ENCODE data around the gene ARF1. TPM values are rescaled to one million over a fixed set of nuclear protein-coding genes. Genes with fewer than 3 reads are reported as not detected.

ARF1 gene
- total and polyA plus RNA-seq, 2 donors (not counting 1 experiment from before 2014, with no cell fraction given), result 193 to 389 TPM

DNA sequence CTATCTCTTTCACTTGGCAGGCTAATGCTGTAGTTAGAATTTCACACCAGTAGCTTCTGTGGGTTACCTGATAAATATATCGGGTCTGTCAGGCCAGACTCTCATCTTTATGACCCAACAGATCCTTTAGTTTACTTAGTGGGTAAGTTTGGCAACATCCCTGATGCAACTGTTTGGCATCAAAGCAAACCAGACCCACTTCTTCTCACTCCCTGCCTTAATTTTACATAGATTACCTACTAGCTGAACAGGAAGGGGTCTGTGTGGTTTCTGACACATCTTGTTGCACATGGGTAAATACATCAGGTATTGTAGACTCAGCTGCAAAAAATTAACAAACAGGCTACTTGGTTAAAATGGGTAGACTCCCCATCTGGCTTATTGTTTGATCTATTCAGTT, 54.4 kb downstream of the ARF1 start:
- intact Hi-C loops (cut with micrococcal nuclease), result no loop called here
- peaks cover 16% of the 10 kb centered on the region for H4K20me1 ChIP-seq (ENCODE audit: control insufficient read depth, insufficient read depth, low read length, poor library complexity, severe bottlenecking)
- peak overlapping the region; percentile 69 for H3K27ac Mint-ChIP-seq
- H3K9me3 ChIP-seq (ENCODE audit: control extremely low read depth in 1 of 3, control insufficient read depth in 2 of 3, insufficient read depth in 1 of 3, low read length in 2 of 3), result peaks cover 0 to 11% (median 0%) of the 10 kb centered on the region in 3 donors
- H3K27ac ChIP-seq (ENCODE audit: low read length in 2 of 2), result no peak overlapping the region
- no peak overlapping the region for H2AFZ ChIP-seq (ENCODE audit: insufficient read depth, low read depth, low read length, poor library complexity, severe bottlenecking)
- H3K27me3 ChIP-seq (replicated peaks in 1 of 4; ENCODE audit: control extremely low read depth in 1 of 4, control insufficient read depth in 3 of 4, insufficient read depth in 4 of 4, low read length in 3 of 4), result peaks cover 0 to 3% (median 0%) of the 10 kb centered on the region in 4 experiments
- ChIA-PET CTCF (interaction anchor here (2.4 kb wide), 1 partner anchor 29 kb away, joined by 19 read pairs; the partner anchor contains the start of gene IBA57), POLR2A (no interaction called here)
- WGBS (ENCODE audit: insufficient coverage), result no CpG with 5 or more reads among the region's 1 CpG
- peak overlapping the region; percentile 14 for H3K4me3 Mint-ChIP-seq
- peaks cover 46% of the 10 kb centered on the region for H3K4me1 Mint-ChIP-seq
- no peaks in the 10 kb centered on the region for H3K9me3 Mint-ChIP-seq (ENCODE audit: insufficient read depth)
- DNase-seq, result peak; percentile 34
- H3K4me3 ChIP-seq (ENCODE audit: control extremely low read depth in 1 of 5, extremely low read depth in 1 of 5, insufficient read depth in 1 of 5, low read depth in 2 of 5, low read length in 4 of 5), result no peak overlapping the region
- H3K9ac ChIP-seq (ENCODE audit: low read length), result no peak overlapping the region
- peaks cover 36 to 46% of the 10 kb centered on the region in 2 donors for H3K4me1 ChIP-seq (ENCODE audit: control insufficient read depth in 2 of 2, insufficient read depth in 2 of 2, low read length in 2 of 2)
- H3K79me2 ChIP-seq (ENCODE audit: control insufficient read depth, insufficient read depth, low read length), result peaks cover 18% of the 10 kb centered on the region
- H3K27me3 Mint-ChIP-seq, result no peaks in the 10 kb centered on the region
- H3K36me3 ChIP-seq (replicated peaks in 1 of 2; ENCODE audit: control extremely low read depth in 1 of 2, control insufficient read depth in 1 of 2, extremely low read depth in 1 of 2, insufficient read depth in 2 of 2, low read length in 1 of 2), result peaks cover 0 to 5% of the 10 kb centered on the region in 2 experiments
- no peak overlapping the region for H3K4me2 ChIP-seq (replicated peaks; ENCODE audit: low read depth, low read length, poor library complexity, severe bottlenecking)
- ATAC-seq (ENCODE audit: low read depth), result no peak
- TF ChIP-seq, protein P1, sequence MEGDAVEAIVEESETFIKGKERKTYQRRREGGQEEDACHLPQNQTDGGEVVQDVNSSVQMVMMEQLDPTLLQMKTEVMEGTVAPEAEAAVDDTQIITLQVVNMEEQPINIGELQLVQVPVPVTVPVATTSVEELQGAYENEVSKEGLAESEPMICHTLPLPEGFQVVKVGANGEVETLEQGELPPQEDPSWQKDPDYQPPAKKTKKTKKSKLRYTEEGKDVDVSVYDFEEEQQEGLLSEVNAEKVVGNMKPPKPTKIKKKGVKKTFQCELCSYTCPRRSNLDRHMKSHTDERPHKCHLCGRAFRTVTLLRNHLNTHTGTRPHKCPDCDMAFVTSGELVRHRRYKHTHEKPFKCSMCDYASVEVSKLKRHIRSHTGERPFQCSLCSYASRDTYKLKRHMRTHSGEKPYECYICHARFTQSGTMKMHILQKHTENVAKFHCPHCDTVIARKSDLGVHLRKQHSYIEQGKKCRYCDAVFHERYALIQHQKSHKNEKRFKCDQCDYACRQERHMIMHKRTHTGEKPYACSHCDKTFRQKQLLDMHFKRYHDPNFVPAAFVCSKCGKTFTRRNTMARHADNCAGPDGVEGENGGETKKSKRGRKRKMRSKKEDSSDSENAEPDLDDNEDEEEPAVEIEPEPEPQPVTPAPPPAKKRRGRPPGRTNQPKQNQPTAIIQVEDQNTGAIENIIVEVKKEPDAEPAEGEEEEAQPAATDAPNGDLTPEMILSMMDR (IDR thresholded peaks at IDR 0.05), result no peak
- no peak for TF ChIP-seq EZH2 (IDR thresholded peaks at IDR 0.05; ENCODE audit: borderline replicate concordance, insufficient read depth, low read depth, low read length, poor library complexity, severe bottlenecking)

DNA sequence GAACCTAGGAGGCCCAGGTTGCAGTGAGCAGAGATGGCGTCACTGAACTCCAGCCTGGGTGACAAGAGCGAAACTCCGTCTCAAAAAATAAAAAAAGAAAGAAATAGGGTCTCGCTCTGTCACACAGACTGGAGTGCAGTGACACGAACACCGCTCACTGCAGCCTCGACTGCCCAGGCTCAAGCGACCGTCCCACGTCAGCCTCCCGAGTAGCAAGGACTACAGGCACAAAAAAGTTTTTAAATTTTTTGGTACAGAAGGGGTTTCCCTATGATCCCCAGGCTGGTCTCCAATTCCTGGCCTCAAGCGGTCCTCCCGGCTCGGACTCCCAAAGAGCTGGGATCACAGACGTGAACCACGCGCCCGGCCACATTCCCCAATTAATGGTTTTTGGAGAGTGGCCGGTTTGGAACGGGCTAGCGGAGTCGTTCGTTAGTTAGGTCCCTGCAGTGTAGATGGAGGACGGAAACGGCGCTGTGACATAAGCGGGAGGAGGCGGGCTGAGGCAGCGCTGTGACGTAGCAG, 57.0 kb downstream of the ARF1 start:
- intact Hi-C loops (cut with micrococcal nuclease), result loop anchor here (1.0 to 2.0 kb wide), 2 partner anchors 74 to 267 kb away; partner anchors contain the start of gene TRIM11
- peak overlapping the region; percentile 82 for H3K4me2 ChIP-seq (replicated peaks; ENCODE audit: low read depth, low read length, poor library complexity, severe bottlenecking)
- H3K9ac ChIP-seq (ENCODE audit: low read length), result peak overlapping the region; percentile 79
- Mint-ChIP-seq H3K4me3 (peak overlapping the region; percentile 96), H3K4me1 (peaks cover 68% of the 10 kb centered on the region), H3K27me3 (no peaks in the 10 kb centered on the region), H3K27ac (peak overlapping the region; percentile 100), H3K9me3 (ENCODE audit: insufficient read depth) (no peaks in the 10 kb centered on the region)
- 25% methylated on average over 27 of the region's 30 CpGs for WGBS (ENCODE audit: insufficient coverage)
- ATAC-seq (ENCODE audit: low read depth), result no peak
- peak overlapping the region; percentile 61 to 77 (median 70) for H3K4me3 ChIP-seq (ENCODE audit: control extremely low read depth in 1 of 5, extremely low read depth in 1 of 5, insufficient read depth in 1 of 5, low read depth in 2 of 5, low read length in 4 of 5)
- POLR2A ChIA-PET, result interaction anchor here (0.5 to 0.6 kb wide), 2 partner anchors 28 to 42 kb away, joined by 3 to 4 read pairs; no protein-coding TSS in a partner anchor
- TF ChIP-seq, protein P1 (IDR thresholded peaks at IDR 0.05), result no peak
- no peak for TF ChIP-seq EZH2 (IDR thresholded peaks at IDR 0.05; ENCODE audit: borderline replicate concordance, insufficient read depth, low read depth, low read length, poor library complexity, severe bottlenecking)
- DNase-seq, result no peak
- CTCF ChIA-PET, result interaction anchor here (1.3 to 1.6 kb wide), 3 partner anchors 9 to 361 kb away, joined by 3 to 7 read pairs (median 5); no protein-coding TSS in a partner anchor
- H3K36me3 ChIP-seq (replicated peaks in 1 of 2; ENCODE audit: control extremely low read depth in 1 of 2, control insufficient read depth in 1 of 2, extremely low read depth in 1 of 2, insufficient read depth in 2 of 2, low read length in 1 of 2), result peaks cover 0 to 10% of the 10 kb centered on the region in 2 experiments
- peaks cover 55 to 71% of the 10 kb centered on the region in 2 donors for H3K4me1 ChIP-seq (ENCODE audit: control insufficient read depth in 2 of 2, insufficient read depth in 2 of 2, low read length in 2 of 2)
- H3K79me2 ChIP-seq (ENCODE audit: control insufficient read depth, insufficient read depth, low read length), result peaks cover 43% of the 10 kb centered on the region
- peaks cover 0 to 3% (median 0%) of the 10 kb centered on the region in 4 experiments for H3K27me3 ChIP-seq (replicated peaks in 1 of 4; ENCODE audit: control extremely low read depth in 1 of 4, control insufficient read depth in 3 of 4, insufficient read depth in 4 of 4, low read length in 3 of 4)
- peaks cover 42% of the 10 kb centered on the region for H4K20me1 ChIP-seq (ENCODE audit: control insufficient read depth, insufficient read depth, low read length, poor library complexity, severe bottlenecking)
- H3K9me3 ChIP-seq (ENCODE audit: control extremely low read depth in 1 of 3, control insufficient read depth in 2 of 3, insufficient read depth in 1 of 3, low read length in 2 of 3), result peaks cover 0 to 11% (median 0%) of the 10 kb centered on the region in 3 donors
- peak overlapping the region; percentile 95 to 98 for H3K27ac ChIP-seq (ENCODE audit: low read length in 2 of 2)
- H2AFZ ChIP-seq (ENCODE audit: insufficient read depth, low read depth, low read length, poor library complexity, severe bottlenecking), result peak overlapping the region; percentile 59

Data from B cell (primary cell).